Effector memory CD4-positive, alpha-beta T cell (primary cell): ENCODE data around the gene LAMC2.

Experiments
- DNase-seq, 3 donors: peaks; one replicate each; pipeline ENCODE4 v3.0.0-alpha.2; 2020
- H3K27ac ChIP-seq: 2 replicates; pipeline ENCODE4 v1.7.0; 2013; ENCODE audit warnings: mild to moderate bottlenecking, low read length, moderate library complexity; ENCODE audit not compliant: insufficient read depth, poor library complexity, severe bottlenecking
- H3K27me3 ChIP-seq: replicated peaks from 2 replicates; pipeline ENCODE4 v1.7.0; 2013; ENCODE audit warnings: mild to moderate bottlenecking, low read length; ENCODE audit not compliant: insufficient read depth, control insufficient read depth, poor library complexity, severe bottlenecking
- H3K36me3 ChIP-seq: 2 replicates; pipeline ENCODE4 v1.7.0; 2013; ENCODE audit warnings: mild to moderate bottlenecking, low read length, moderate library complexity; ENCODE audit not compliant: control insufficient read depth, insufficient read depth
- H3K4me1 ChIP-seq: 2 replicates; pipeline ENCODE4 v1.7.0; 2013; ENCODE audit warnings: low read length, mild to moderate bottlenecking; ENCODE audit not compliant: control insufficient read depth, insufficient read depth, poor library complexity, severe bottlenecking
- H3K4me3 ChIP-seq: 2 replicates; pipeline ENCODE4 v1.7.0; 2013; ENCODE audit warnings: low read length, low read depth, mild to moderate bottlenecking; ENCODE audit not compliant: insufficient read depth, poor library complexity, severe bottlenecking
- H3K9me3 ChIP-seq: 2 replicates; pipeline ENCODE4 v1.7.0; 2013; ENCODE audit warnings: mild to moderate bottlenecking, low read length, moderate library complexity; ENCODE audit not compliant: control insufficient read depth
- total RNA-seq, 3 donors: gene quantifications; one replicate each; lab custom pipeline; 2026; lab: John Stamatoyannopoulos, UW

The LAMC2 gene
- 0 reads per million in 3 donors for total RNA-seq

DNA sequence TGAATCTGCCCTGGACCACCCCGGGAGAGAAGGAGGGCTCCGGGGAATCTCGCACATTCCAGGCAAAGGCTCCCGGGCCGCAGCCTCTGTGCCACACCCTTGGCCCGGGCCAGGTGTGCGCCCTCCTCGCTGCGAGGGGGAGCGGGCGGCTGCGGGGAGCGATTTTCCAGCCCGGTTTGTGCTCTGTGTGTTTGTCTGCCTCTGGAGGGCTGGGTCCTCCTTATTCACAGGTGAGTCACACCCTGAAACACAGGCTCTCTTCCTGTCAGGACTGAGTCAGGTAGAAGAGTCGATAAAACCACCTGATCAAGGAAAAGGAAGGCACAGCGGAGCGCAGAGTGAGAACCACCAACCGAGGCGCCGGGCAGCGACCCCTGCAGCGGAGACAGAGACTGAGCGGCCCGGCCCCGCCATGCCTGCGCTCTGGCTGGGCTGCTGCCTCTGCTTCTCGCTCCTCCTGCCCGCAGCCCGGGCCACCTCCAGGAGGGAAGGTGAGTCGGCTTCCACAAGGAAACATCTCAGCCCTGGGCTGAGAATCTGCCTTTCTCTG, at the start of gene LAMC2:
LAMC2 (plus strand) TSS at position 324 of the 550 bp plus-strand sequence; CDS start at position 413, 89 bp downstream.
- Histone ChIP-seq H3K4me3 (no peak within 1 kb of the TSS), H3K27ac (no peak within 1 kb of the TSS), H3K4me1 (no peaks in the 10 kb centered on the region), H3K36me3 (no peaks in the 10 kb centered on the region), H3K9me3 (no peaks in the 10 kb centered on the region), H3K27me3 (no peaks in the 10 kb centered on the region)
- DNase-seq = no peak

DNA sequence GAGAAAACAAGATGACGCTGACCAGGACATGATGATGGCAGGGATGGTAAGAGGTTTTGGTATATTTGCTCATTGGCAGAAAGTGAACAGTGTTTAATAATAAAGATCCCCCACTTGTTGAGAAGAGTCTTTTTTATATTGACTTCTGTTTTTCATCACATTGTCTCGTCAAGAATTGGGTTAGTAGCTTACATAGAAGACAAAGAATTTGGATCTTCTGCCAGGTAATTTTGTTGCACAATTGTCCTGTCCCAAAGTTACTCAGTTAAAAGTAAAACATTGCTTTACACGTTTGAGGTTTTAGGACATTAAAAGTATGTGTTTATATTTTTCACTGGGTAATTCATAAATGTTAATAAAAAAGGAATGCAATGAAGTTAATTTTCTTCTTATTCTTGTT, 48.3 kb upstream of the LAMC2 start:
- no peaks in the 10 kb centered on the region for H3K4me1 ChIP-seq
- no peak for DNase-seq
- H3K9me3 ChIP-seq = no peaks in the 10 kb centered on the region
- no peaks in the 10 kb centered on the region for H3K27me3 ChIP-seq
- H3K36me3 ChIP-seq = no peaks in the 10 kb centered on the region
- no peak overlapping the region for H3K27ac ChIP-seq
- no peak overlapping the region for H3K4me3 ChIP-seq

DNA sequence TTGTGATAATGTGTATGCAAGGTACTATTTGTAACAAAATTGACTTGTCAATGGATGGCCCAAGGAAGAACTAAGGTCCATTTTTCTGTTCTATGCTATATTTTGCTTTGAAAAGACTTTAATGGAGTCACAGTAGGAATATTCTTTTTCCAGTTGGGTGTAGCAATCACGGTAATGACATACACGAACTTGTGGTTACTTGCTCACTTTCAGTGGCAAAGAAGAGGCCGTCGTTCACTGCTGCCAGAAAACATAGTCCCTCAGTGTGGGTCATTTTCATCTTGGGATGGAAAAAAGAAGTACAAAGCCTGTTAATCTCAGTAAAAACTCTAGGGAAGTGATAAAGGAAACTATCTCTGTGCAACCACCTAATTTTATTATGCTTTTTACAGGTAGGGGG, 47.8 kb upstream of the LAMC2 start:
- H3K9me3 ChIP-seq = no peaks in the 10 kb centered on the region
- no peaks in the 10 kb centered on the region for H3K4me1 ChIP-seq
- no peaks in the 10 kb centered on the region for H3K27me3 ChIP-seq
- no peak overlapping the region for H3K4me3 ChIP-seq
- no peaks in the 10 kb centered on the region for H3K36me3 ChIP-seq
- no peak for DNase-seq
- H3K27ac ChIP-seq = no peak overlapping the region

DNA sequence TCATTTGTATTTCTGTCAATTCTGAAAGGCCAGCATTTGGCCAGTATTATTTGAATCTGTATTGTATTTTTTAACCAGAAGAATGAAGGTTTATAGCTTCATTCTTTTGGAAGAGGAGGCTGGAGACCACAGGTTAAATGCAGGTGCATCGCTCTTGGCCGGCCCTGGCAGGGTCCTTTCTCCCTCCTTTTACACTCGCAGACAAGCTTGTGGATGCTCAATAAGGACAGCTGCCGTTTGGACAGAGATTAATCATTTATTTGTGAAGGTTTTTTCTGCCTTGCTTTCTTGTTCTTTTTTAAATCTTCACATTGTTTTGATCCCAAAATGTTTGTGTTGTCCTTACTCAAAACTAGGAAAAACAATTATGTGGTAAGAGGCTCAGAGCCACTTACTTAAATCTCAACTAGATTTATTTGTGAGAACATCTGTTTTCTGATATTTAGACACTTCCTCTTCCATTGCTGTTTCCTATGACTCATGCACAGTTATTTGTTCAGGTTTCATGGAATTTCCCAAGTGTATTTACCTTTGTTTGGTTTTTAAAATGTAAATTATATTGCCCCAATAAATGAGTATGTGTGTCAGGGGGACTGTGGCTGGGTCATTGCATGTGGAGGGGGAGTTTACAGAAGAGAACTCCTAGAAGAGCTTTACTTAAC, 46.7 kb upstream of the LAMC2 start:
- H3K27me3 ChIP-seq = no peaks in the 10 kb centered on the region
- H3K4me3 ChIP-seq = no peak overlapping the region
- H3K36me3 ChIP-seq = no peaks in the 10 kb centered on the region
- no peak overlapping the region for H3K27ac ChIP-seq
- H3K4me1 ChIP-seq = no peaks in the 10 kb centered on the region
- no peaks in the 10 kb centered on the region for H3K9me3 ChIP-seq
- DNase-seq = no peak

DNA sequence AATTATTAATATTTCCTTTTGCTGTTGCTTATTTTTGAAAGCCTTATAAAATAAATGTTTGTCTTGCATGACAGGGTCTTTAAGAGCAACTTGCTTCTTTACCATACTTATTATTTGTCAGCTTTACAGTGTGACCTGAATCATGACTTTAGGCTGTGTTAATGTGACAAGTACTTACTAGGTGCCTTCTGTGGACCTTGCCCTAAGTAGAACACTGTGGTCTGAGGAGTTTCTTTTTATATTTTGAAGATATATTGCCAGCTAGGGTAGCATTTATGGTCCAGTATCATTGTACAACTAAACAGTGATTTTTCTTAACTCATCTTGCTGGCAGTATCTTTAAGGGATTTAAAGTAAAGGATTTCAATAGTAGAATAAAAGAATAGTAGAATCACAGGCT, 45.4 kb upstream of the LAMC2 start:
- Histone ChIP-seq H3K9me3 (no peaks in the 10 kb centered on the region), H3K27ac (no peak overlapping the region), H3K4me3 (no peak overlapping the region), H3K4me1 (no peaks in the 10 kb centered on the region), H3K27me3 (no peaks in the 10 kb centered on the region), H3K36me3 (no peaks in the 10 kb centered on the region)
- DNase-seq = no peak

DNA sequence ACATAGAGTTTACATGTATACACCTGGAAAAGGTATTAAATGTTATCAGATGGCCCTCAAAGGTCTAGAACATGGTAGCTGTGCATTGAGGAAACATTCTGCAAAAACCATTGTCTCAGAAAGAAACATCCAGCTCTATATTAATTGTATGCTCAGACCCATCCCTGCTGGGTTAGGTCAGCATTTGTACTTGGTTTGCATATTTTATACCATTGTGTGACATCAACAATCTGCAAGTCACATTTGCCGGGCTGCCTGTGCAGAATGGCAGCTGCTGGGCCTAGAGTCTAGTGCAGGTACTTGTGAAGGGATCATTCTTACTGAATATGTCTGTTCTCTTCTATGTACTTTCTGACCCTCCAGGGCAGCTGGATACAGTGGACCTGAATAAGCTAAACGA, 43.9 kb upstream of the LAMC2 start:
- Histone ChIP-seq H3K9me3 (no peaks in the 10 kb centered on the region), H3K27me3 (no peaks in the 10 kb centered on the region), H3K4me1 (no peaks in the 10 kb centered on the region), H3K4me3 (no peak overlapping the region), H3K36me3 (no peaks in the 10 kb centered on the region), H3K27ac (no peak overlapping the region)
- no peak for DNase-seq

DNA sequence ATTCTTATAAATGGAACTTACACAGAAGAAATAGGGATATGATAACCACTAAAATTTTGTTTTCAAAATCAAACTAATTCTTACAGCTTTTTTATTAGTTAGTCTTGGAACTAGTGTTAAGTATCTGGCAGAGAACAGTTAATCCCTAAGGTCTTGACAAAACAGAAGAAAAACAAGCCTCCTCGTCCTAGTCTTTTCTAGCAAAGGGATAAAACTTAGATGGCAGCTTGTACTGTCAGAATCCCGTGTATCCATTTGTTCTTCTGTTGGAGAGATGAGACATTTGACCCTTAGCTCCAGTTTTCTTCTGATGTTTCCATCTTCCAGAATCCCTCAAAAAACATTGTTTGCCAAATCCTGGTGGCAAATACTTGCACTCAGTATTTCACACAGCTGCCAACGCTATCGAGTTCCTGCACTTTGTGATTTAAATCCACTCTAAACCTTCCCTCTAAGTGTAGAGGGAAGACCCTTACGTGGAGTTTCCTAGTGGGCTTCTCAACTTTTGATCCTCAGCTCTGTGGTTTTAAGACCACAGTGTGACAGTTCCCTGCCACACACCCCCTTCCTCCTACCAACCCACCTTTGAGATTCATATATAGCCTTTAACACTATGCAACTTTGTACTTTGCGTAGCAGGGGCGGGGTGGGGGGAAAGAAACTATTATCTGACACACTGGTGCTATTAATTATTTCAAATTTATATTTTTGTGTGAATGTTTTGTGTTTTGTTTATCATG, 42.3 kb upstream of the LAMC2 start:
- no peaks in the 10 kb centered on the region for H3K9me3 ChIP-seq
- no peak overlapping the region for H3K4me3 ChIP-seq
- no peak overlapping the region for H3K27ac ChIP-seq
- no peak for DNase-seq
- no peaks in the 10 kb centered on the region for H3K36me3 ChIP-seq
- no peaks in the 10 kb centered on the region for H3K27me3 ChIP-seq
- no peaks in the 10 kb centered on the region for H3K4me1 ChIP-seq

DNA sequence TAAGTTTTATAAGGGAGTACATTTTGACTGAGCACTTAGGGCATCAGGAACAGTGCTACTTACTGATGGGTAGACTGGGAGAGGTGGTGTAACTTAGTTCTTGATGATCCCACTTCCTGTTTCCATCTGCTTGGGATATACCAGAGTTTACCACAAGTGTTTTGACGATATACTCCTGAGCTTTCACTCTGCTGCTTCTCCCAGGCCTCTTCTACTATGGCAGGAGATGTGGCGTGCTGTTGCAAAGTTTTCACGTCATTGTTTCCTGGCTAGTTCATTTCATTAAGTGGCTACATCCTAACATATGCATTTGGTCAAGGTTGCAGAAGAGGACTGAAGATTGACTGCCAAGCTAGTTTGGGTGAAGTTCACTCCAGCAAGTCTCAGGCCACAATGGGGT, 41.3 kb upstream of the LAMC2 start:
- DNase-seq = no peak
- Histone ChIP-seq H3K9me3 (no peaks in the 10 kb centered on the region), H3K36me3 (no peaks in the 10 kb centered on the region)

DNA sequence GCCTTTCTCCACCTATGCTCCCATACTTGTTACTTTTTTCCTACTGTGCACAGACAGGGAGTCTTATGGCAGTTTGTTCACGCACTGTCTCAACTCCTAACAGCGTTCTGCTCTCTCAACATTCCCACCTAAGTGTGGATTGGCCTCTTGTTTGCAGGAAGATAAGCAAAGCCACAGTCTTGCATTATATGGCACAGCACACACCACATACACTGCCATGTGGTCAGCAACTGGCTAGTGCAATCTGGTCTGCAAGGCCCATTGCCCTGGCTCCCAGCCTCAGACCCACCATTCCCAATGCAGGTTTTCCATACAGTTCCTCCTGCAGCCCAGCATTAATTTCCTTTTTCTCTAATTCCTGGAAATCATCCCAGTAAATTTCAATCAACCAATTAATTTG, 38.3 kb upstream of the LAMC2 start:
- no peak for DNase-seq
- H3K27ac ChIP-seq = no peak overlapping the region
- H3K4me3 ChIP-seq = no peak overlapping the region
- no peaks in the 10 kb centered on the region for H3K27me3 ChIP-seq
- no peaks in the 10 kb centered on the region for H3K36me3 ChIP-seq
- H3K4me1 ChIP-seq = no peaks in the 10 kb centered on the region
- H3K9me3 ChIP-seq = no peaks in the 10 kb centered on the region

More for the DNA sequence above, 41.3 kb upstream of the LAMC2 start:
- no peaks in the 10 kb centered on the region for H3K4me1 ChIP-seq
- H3K4me3 ChIP-seq = no peak overlapping the region
- H3K27ac ChIP-seq = no peak overlapping the region
- H3K27me3 ChIP-seq = no peaks in the 10 kb centered on the region

DNA sequence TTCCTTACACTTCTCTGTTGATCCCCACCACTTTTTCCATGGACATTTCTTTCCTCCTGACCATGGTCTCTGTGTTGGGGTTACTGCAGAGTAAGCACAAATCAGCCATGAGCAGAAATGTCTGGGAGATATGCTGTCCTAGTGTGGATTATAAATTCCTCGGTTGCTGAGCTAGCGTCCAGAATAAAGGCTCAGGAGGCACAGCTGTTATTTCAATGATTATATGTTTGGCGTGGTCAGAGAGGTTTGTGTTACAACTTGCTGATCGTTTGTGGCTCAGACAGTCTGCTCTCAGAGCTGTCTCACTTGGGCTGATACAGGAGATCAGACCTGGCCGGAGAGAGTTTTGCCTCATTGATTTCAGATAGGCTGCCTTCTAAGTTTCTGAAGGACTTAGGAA, 37.5 kb upstream of the LAMC2 start:
- H3K36me3 ChIP-seq = no peaks in the 10 kb centered on the region
- no peaks in the 10 kb centered on the region for H3K9me3 ChIP-seq
- no peaks in the 10 kb centered on the region for H3K4me1 ChIP-seq
- H3K4me3 ChIP-seq = no peak overlapping the region
- no peak overlapping the region for H3K27ac ChIP-seq
- no peak for DNase-seq
- H3K27me3 ChIP-seq = no peaks in the 10 kb centered on the region
